ENCODE data around the gene TMEM150B.

TMEM150B gene

DNA sequence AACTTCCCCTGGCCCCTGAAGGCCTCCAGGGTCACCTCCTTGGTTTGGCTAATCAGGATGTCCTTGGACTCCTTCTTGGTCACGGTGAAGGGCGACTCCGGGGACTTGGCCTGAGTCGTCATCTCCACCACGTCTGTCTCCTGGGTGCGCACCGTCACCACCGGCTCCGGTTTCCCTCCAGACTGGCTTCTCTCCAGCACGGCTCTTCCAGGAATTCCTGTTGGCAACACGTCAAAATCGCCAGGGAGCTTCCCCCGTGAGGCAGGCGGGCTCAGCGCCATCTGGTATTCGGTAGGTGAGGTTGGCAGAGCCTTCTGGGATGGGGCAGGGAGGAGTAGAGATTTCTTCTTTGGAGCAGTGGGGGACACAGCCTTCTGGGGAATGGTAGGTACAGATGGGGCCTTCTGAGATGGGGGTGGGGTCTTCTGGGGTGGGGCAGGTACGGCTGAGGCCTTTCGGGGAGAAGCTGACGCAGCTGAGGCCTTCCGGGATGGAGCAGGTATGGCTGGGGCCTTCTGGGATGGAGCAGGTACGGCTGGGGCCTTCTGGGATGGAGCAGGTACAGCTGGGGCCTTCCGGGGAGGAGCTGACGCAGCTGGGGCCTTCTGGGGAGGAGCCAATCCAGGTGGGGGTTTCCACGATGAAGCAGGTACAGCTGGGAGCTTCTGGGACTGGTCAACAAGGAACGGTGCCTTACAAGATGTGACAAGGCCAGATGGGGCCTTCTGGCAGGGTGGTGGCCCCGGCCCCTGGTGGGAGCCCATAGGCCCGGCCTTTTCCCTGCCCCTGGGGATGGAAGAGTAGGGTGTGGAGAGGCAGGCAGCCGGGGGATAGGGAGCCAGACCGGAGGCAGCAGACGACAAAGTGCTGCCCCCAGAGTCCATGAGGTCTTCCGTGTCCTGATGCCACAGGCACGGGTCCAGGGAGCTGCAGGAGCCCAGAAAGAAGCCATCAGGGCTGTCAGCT, 34.1 kb upstream of the TMEM150B start:
- Histone ChIP-seq H2BK12ac (ENCODE audit: low read length) (peak overlapping the region; percentile 4), H3K27me3 (ENCODE audit: control insufficient read depth in 3 of 3, insufficient read depth in 3 of 3, low read depth in 1 of 3, low read length in 3 of 3) (peaks cover 6 to 36% (median 25%) of the 10 kb centered on the region in 3 experiments), H2AK5ac (ENCODE audit: low read depth, low read length) (peak overlapping the region; percentile 90), H2BK5ac (ENCODE audit: low read length) (peak overlapping the region; percentile 13), H4K91ac (ENCODE audit: low read depth, low read length, poor library complexity) (no peak overlapping the region), H3K27ac (replicated peaks; ENCODE audit: low read length) (no peak overlapping the region), H4K8ac (ENCODE audit: low read depth, low read length) (no peak overlapping the region), H3K79me1 (ENCODE audit: low read depth, low read length) (no peaks in the 10 kb centered on the region), H3K9ac (ENCODE audit: low read depth, low read length, poor library complexity) (no peak overlapping the region), H3K4me2 (ENCODE audit: insufficient read depth, low read length, poor library complexity, severe bottlenecking) (no peak overlapping the region), H3K9me3 (replicated peaks in 1 of 2; ENCODE audit: control insufficient read depth in 2 of 2, insufficient read depth in 1 of 2, low read depth in 1 of 2, low read length in 2 of 2) (no peaks in the 10 kb centered on the region), H3K18ac (ENCODE audit: low read length) (peak overlapping the region; percentile 71), H3K4me3 (ENCODE audit: low read length in 2 of 2) (no peak overlapping the region), H2BK15ac (ENCODE audit: low read length) (peak overlapping the region; percentile 62), H2AFZ (ENCODE audit: low read length) (no peak overlapping the region), H3K36me3 (replicated peaks in 1 of 2; ENCODE audit: control insufficient read depth in 2 of 2, insufficient read depth in 2 of 2, low read length in 2 of 2) (no peaks in the 10 kb centered on the region), H3K14ac (ENCODE audit: low read length) (no peak overlapping the region), H3K4me1 (ENCODE audit: control insufficient read depth in 2 of 2, insufficient read depth in 1 of 2, low read depth in 1 of 2, low read length in 2 of 2) (peaks cover 8 to 11% of the 10 kb centered on the region in 2 donors), H2BK120ac (ENCODE audit: low read depth, low read length) (no peak overlapping the region), H3K23ac (ENCODE audit: low read depth, low read length, poor library complexity) (no peak overlapping the region), H3K4ac (ENCODE audit: low read length) (no peak overlapping the region)
- no peak for DNase-seq (ENCODE audit: low spot score)
- no CpG with 5 or more reads among the region's 32 CpGs for WGBS, 2 donors (ENCODE audit: extremely low coverage in 2 of 2, insufficient read length in 2 of 2, insufficient replicate concordance in 1 of 2)

DNA sequence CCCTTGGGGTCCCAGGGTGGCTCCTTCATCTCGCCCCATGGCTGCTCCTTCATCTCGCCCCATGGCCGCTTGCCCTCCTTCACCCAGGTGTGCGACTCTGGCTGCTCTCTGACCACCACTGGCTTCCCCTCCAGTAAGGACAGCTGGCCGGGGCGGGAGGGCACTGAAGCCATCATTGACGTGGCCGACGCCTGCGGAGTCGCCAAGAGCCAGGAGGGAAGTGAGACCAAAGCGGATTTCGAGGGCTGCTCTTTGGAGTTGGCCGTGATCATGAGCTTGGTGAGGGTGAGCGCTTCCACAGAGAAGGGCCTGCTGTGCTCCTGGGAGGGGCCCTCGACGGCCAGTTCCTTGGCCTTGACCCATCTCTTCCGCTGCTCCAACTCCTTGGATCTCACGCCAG, 33.4 kb upstream of the TMEM150B start:
- Histone ChIP-seq H3K23ac (ENCODE audit: low read depth, low read length, poor library complexity) (no peak overlapping the region), H3K27ac (replicated peaks; ENCODE audit: low read length) (no peak overlapping the region), H3K18ac (ENCODE audit: low read length) (no peak overlapping the region), H3K4me2 (ENCODE audit: insufficient read depth, low read length, poor library complexity, severe bottlenecking) (no peak overlapping the region), H3K9me3 (replicated peaks in 1 of 2; ENCODE audit: control insufficient read depth in 2 of 2, insufficient read depth in 1 of 2, low read depth in 1 of 2, low read length in 2 of 2) (no peaks in the 10 kb centered on the region), H2BK12ac (ENCODE audit: low read length) (no peak overlapping the region), H3K27me3 (ENCODE audit: control insufficient read depth in 3 of 3, insufficient read depth in 3 of 3, low read depth in 1 of 3, low read length in 3 of 3) (peaks cover 7 to 44% (median 31%) of the 10 kb centered on the region in 3 experiments), H2BK5ac (ENCODE audit: low read length) (no peak overlapping the region), H3K4me1 (ENCODE audit: control insufficient read depth in 2 of 2, insufficient read depth in 1 of 2, low read depth in 1 of 2, low read length in 2 of 2) (peaks cover 11 to 14% of the 10 kb centered on the region in 2 donors), H3K36me3 (replicated peaks in 1 of 2; ENCODE audit: control insufficient read depth in 2 of 2, insufficient read depth in 2 of 2, low read length in 2 of 2) (no peaks in the 10 kb centered on the region), H4K91ac (ENCODE audit: low read depth, low read length, poor library complexity) (no peak overlapping the region), H3K4me3 (ENCODE audit: low read length in 2 of 2) (no peak overlapping the region), H3K14ac (ENCODE audit: low read length) (peak overlapping the region; percentile 40), H3K4ac (ENCODE audit: low read length) (no peak overlapping the region), H2BK15ac (ENCODE audit: low read length) (peak overlapping the region; percentile 62), H2AFZ (ENCODE audit: low read length) (no peak overlapping the region), H4K8ac (ENCODE audit: low read depth, low read length) (no peak overlapping the region), H2AK5ac (ENCODE audit: low read depth, low read length) (peak overlapping the region; percentile 61), H3K79me1 (ENCODE audit: low read depth, low read length) (no peaks in the 10 kb centered on the region), H2BK120ac (ENCODE audit: low read depth, low read length) (no peak overlapping the region), H3K9ac (ENCODE audit: low read depth, low read length, poor library complexity) (no peak overlapping the region)
- DNase-seq (ENCODE audit: low spot score) = no peak
- WGBS, 2 donors (ENCODE audit: extremely low coverage in 2 of 2, insufficient read length in 2 of 2, insufficient replicate concordance in 1 of 2) = no CpG with 5 or more reads among the region's 19 CpGs

- Histone ChIP-seq H3K79me1 (ENCODE audit: low read depth, low read length) (no peaks in the 10 kb centered on the region), H4K91ac (ENCODE audit: low read depth, low read length, poor library complexity) (no peak overlapping the region), H3K9me3 (replicated peaks in 1 of 2; ENCODE audit: control insufficient read depth in 2 of 2, insufficient read depth in 1 of 2, low read depth in 1 of 2, low read length in 2 of 2) (no peaks in the 10 kb centered on the region), H3K4me2 (ENCODE audit: insufficient read depth, low read length, poor library complexity, severe bottlenecking) (no peak overlapping the region), H3K9ac (ENCODE audit: low read depth, low read length, poor library complexity) (no peak overlapping the region), H2AK5ac (ENCODE audit: low read depth, low read length) (no peak overlapping the region), H2BK120ac (ENCODE audit: low read depth, low read length) (no peak overlapping the region), H2BK5ac (ENCODE audit: low read length) (no peak overlapping the region), H2AFZ (ENCODE audit: low read length) (no peak overlapping the region), H3K36me3 (replicated peaks in 1 of 2; ENCODE audit: control insufficient read depth in 2 of 2, insufficient read depth in 2 of 2, low read length in 2 of 2) (no peaks in the 10 kb centered on the region), H3K4ac (ENCODE audit: low read length) (no peak overlapping the region), H3K27me3 (ENCODE audit: control insufficient read depth in 3 of 3, insufficient read depth in 3 of 3, low read depth in 1 of 3, low read length in 3 of 3) (peaks cover 7 to 65% (median 54%) of the 10 kb centered on the region in 3 experiments), H3K27ac (replicated peaks; ENCODE audit: low read length) (no peak overlapping the region), H4K8ac (ENCODE audit: low read depth, low read length) (no peak overlapping the region), H2BK15ac (ENCODE audit: low read length) (no peak overlapping the region), H3K18ac (ENCODE audit: low read length) (no peak overlapping the region), H3K4me1 (ENCODE audit: control insufficient read depth in 2 of 2, insufficient read depth in 1 of 2, low read depth in 1 of 2, low read length in 2 of 2) (peaks cover 7% of the 10 kb centered on the region in 2 donors), H3K23ac (ENCODE audit: low read depth, low read length, poor library complexity) (no peak overlapping the region), H3K14ac (ENCODE audit: low read length) (no peak overlapping the region), H3K4me3 (ENCODE audit: low read length in 2 of 2) (peak overlapping the region in 1 of 2 donors; percentile 30), H2BK12ac (ENCODE audit: low read length) (no peak overlapping the region)
- DNase-seq (ENCODE audit: low spot score) = no peak
- no CpG with 5 or more reads among the region's 13 CpGs for WGBS, 2 donors (ENCODE audit: extremely low coverage in 2 of 2, insufficient read length in 2 of 2, insufficient replicate concordance in 1 of 2)
Measured at GRCh38 chr19:55355213-55355821, 30.2 kb upstream of the TMEM150B start.

DNA sequence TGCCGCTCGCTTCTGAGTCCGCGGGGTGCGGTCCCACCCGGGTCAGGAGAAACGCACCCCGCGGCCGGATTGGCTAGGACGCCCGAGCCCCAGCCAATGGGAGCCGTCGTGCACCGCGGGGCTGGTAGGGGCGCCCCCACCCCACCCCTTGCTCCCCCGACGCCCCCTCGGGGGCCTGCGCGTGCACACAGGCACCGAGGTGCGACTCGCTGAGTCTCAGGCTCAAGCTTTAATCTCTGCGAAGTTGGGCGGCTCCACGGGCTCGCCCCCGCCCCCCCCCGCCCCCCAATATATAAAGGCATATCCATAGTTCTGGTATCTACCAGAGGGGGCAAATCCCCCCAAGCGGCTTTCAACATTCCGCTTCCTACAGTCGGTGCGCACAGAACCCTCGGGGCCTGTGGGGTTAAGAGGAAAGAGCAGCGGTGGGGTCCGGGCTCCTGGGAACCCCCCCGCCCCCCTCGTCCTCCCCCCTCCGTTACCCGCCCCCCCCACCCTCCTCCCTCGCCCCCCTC, 29.6 kb upstream of the TMEM150B start, which contains the start of gene COX6B2:
Gene COX6B2 (minus strand): TSS at position 22 of the 515 bp plus-strand sequence. CDS start 198 bp downstream, outside the sequence.
- Histone ChIP-seq H3K9me3 (replicated peaks in 1 of 2; ENCODE audit: control insufficient read depth in 2 of 2, insufficient read depth in 1 of 2, low read depth in 1 of 2, low read length in 2 of 2) (no peaks in the 10 kb centered on the region), H3K4ac (ENCODE audit: low read length) (no peak within 1 kb of the TSS), H3K27ac (replicated peaks; ENCODE audit: low read length) (no peak within 1 kb of the TSS), H3K9ac (ENCODE audit: low read depth, low read length, poor library complexity) (peak within 1 kb of the TSS; percentile 92), H2AK5ac (ENCODE audit: low read depth, low read length) (peak within 1 kb of the TSS; percentile 89), H3K18ac (ENCODE audit: low read length) (peak within 1 kb of the TSS; percentile 96), H2BK5ac (ENCODE audit: low read length) (peak within 1 kb of the TSS; percentile 35), H2BK120ac (ENCODE audit: low read depth, low read length) (no peak within 1 kb of the TSS), H2BK12ac (ENCODE audit: low read length) (no peak within 1 kb of the TSS), H3K4me1 (ENCODE audit: control insufficient read depth in 2 of 2, insufficient read depth in 1 of 2, low read depth in 1 of 2, low read length in 2 of 2) (peaks cover 7 to 10% of the 10 kb centered on the region in 2 donors), H3K4me3 (ENCODE audit: low read length in 2 of 2) (peak within 1 kb of the TSS; percentile 44 to 81), H4K91ac (ENCODE audit: low read depth, low read length, poor library complexity) (no peak within 1 kb of the TSS), H3K14ac (ENCODE audit: low read length) (peak within 1 kb of the TSS; percentile 44), H3K36me3 (replicated peaks in 1 of 2; ENCODE audit: control insufficient read depth in 2 of 2, insufficient read depth in 2 of 2, low read length in 2 of 2) (no peaks in the 10 kb centered on the region), H2BK15ac (ENCODE audit: low read length) (peak within 1 kb of the TSS; percentile 84), H2AFZ (ENCODE audit: low read length) (peak within 1 kb of the TSS; percentile 90), H3K79me1 (ENCODE audit: low read depth, low read length) (no peaks in the 10 kb centered on the region), H3K4me2 (ENCODE audit: insufficient read depth, low read length, poor library complexity, severe bottlenecking) (peak within 1 kb of the TSS; percentile 80), H4K8ac (ENCODE audit: low read depth, low read length) (no peak within 1 kb of the TSS), H3K23ac (ENCODE audit: low read depth, low read length, poor library complexity) (peak within 1 kb of the TSS; percentile 75), H3K27me3 (ENCODE audit: control insufficient read depth in 3 of 3, insufficient read depth in 3 of 3, low read depth in 1 of 3, low read length in 3 of 3) (peaks cover 7 to 65% (median 56%) of the 10 kb centered on the region in 3 experiments)
- WGBS, 2 donors (ENCODE audit: extremely low coverage in 2 of 2, insufficient read length in 2 of 2, insufficient replicate concordance in 1 of 2) = no CpG with 5 or more reads among the region's 43 CpGs
- DNase-seq (ENCODE audit: low spot score) = no peak
